Esophagus muscularis mucosa (tissue), 4 donors: ENCODE measurements around the gene ZBP1. TPM values are rescaled to one million over a fixed set of nuclear protein-coding genes. Genes with fewer than 3 reads are reported as not detected.

Experiments used
- DNase-seq: peaks from one replicate; pipeline ENCODE4 v3.0.0-alpha.2; 2017; ENCODE audit errors: extremely low spot score
- H3K27ac ChIP-seq, 4 donors: fragments of 200-600 bp; sonication (generic); replicated peaks in 1 of 4; 1 replicate in 3 of 4; 2 replicates in 1 of 4; pipeline ENCODE4 v1.5.1; 2016 to 2019; ENCODE audit warnings: mild to moderate bottlenecking in 1 of 4
- H3K27me3 ChIP-seq, 4 donors: fragments of 200-600 bp; sonication (generic); one replicate each; pipeline versions ENCODE4 v1.5.1 to v1.6.0; 2016 to 2019
- H3K36me3 ChIP-seq, 4 donors: fragments of 200-600 bp; sonication (generic); one replicate each; pipeline ENCODE4 v1.5.1; 2016 to 2019
- H3K4me1 ChIP-seq, 4 donors: fragments of 200-600 bp; sonication (generic); one replicate each; pipeline ENCODE4 v1.5.1; 2016 to 2019
- H3K4me3 ChIP-seq, 4 donors: fragments of 200-600 bp; sonication (generic); 1 replicate in 2 of 4; 2 replicates in 2 of 4; pipeline ENCODE4 v1.5.1; 2016 to 2019; ENCODE audit warnings: mild to moderate bottlenecking in 4 of 4, moderate library complexity in 1 of 4
- H3K9me3 ChIP-seq, 4 donors: fragments of 200-600 bp; sonication (generic); 1 replicate in 3 of 4; 2 replicates in 1 of 4; pipeline ENCODE4 v1.5.1; 2016 to 2019
- EP300 ChIP-seq: sonication (generic); formaldehyde crosslinking; IDR thresholded peaks from one replicate; pipeline ENCODE4 v1.6.1; 2017; ENCODE audit warnings: antibody characterized with exemption
- POLR2A ChIP-seq: fragments of 450-650 bp; IDR thresholded peaks from one replicate; pipeline ENCODE4 v1.6.1; 2017; ENCODE audit warnings: antibody characterized with exemption, moderate library complexity, mild to moderate bottlenecking, low read depth
- POLR2AphosphoS5 ChIP-seq, 2 donors: sonication (generic); formaldehyde crosslinking; IDR thresholded peaks; one replicate each; pipeline ENCODE4 v1.6.1; 2017; ENCODE audit warnings: antibody characterized with exemption in 2 of 2
- WGBS: methylation state at CpG from one replicate; pipeline ENCODE4 v1.1.5; 2018; 5-methylcytosine and 5-hydroxymethylcytosine counted together
- intact Hi-C: fragments of 100-400 bp; cut with DNase I; formaldehyde crosslinking; loops from one replicate; pipeline ENCODE4 v1.15.1; 2023
- total RNA-seq, 4 donors: library from RNA; depleted of rRNA; stranded (reverse); fragments of >200 nt; gene quantifications; one replicate each; pipeline versions ENCODE4 v1.1.0 to v1.2.1, GENCODE V29; 2016
- TF ChIP-seq, protein P1 (sequence below), 3 experiments: fragments of 200-600 bp in 2 of 3; fragments of 450-650 bp in 1 of 3; sonication (generic) in 2 of 3; IDR thresholded peaks; one replicate each; pipeline ENCODE4 v1.5.1; 2017 to 2019; ENCODE audit warnings: antibody characterized with exemption in 3 of 3, mild to moderate bottlenecking in 2 of 3, moderate library complexity in 1 of 3

ZBP1 gene
- total RNA-seq, 4 donors from 2014 or later, result 0.33 to 0.75 TPM; not detected in 2

GRCh38 chr20:57653546-57653900 lies 33.3 kb upstream of the ZBP1 start:
- intact Hi-C loops, result loop anchor here (10.0 kb wide), 1 partner anchor 301 kb away; no protein-coding TSS in a partner anchor
- 75% methylated on average over 4 of the region's 8 CpGs for WGBS
- no peak for TF ChIP-seq POLR2A
- TF ChIP-seq, protein P1, sequence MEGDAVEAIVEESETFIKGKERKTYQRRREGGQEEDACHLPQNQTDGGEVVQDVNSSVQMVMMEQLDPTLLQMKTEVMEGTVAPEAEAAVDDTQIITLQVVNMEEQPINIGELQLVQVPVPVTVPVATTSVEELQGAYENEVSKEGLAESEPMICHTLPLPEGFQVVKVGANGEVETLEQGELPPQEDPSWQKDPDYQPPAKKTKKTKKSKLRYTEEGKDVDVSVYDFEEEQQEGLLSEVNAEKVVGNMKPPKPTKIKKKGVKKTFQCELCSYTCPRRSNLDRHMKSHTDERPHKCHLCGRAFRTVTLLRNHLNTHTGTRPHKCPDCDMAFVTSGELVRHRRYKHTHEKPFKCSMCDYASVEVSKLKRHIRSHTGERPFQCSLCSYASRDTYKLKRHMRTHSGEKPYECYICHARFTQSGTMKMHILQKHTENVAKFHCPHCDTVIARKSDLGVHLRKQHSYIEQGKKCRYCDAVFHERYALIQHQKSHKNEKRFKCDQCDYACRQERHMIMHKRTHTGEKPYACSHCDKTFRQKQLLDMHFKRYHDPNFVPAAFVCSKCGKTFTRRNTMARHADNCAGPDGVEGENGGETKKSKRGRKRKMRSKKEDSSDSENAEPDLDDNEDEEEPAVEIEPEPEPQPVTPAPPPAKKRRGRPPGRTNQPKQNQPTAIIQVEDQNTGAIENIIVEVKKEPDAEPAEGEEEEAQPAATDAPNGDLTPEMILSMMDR (IDR thresholded peaks at IDR 0.05), result no peak
- no peak for TF ChIP-seq POLR2AphosphoS5 (IDR thresholded peaks at IDR 0.05)
- no peak for TF ChIP-seq EP300
- Histone ChIP-seq H3K27me3 (no peaks in the 10 kb centered on the region), H3K4me3 (no peak overlapping the region), H3K27ac (no peak overlapping the region), H3K9me3 (no peaks in the 10 kb centered on the region), H3K36me3 (peaks cover 10 to 66% (median 44%) of the 10 kb centered on the region in 4 donors), H3K4me1 (peaks cover 7 to 24% (median 21%) of the 10 kb centered on the region in 4 donors)
- DNase-seq, result peak; percentile 55

GRCh38 chr20:57652606-57653545 lies 32.6 kb upstream of the ZBP1 start:
- H3K4me1 ChIP-seq, result peaks cover 5 to 18% (median 16%) of the 10 kb centered on the region in 4 donors
- H3K9me3 ChIP-seq, result no peaks in the 10 kb centered on the region
- H3K4me3 ChIP-seq, result no peak overlapping the region
- intact Hi-C loops, result loop anchor here (10.0 kb wide), 1 partner anchor 302 kb away; no protein-coding TSS in a partner anchor
- no peaks in the 10 kb centered on the region for H3K27me3 ChIP-seq
- H3K36me3 ChIP-seq, result peaks cover 10 to 59% (median 38%) of the 10 kb centered on the region in 4 donors
- DNase-seq, result peak; percentile 70
- H3K27ac ChIP-seq, result no peak overlapping the region
- WGBS, result 92% methylated on average over 27 of the region's 28 CpGs
- no peak for TF ChIP-seq POLR2A
- TF ChIP-seq POLR2AphosphoS5 (IDR thresholded peaks at IDR 0.05), result no peak
- TF ChIP-seq, protein P1 (IDR thresholded peaks at IDR 0.05), result no peak
- no peak for TF ChIP-seq EP300

DNA sequence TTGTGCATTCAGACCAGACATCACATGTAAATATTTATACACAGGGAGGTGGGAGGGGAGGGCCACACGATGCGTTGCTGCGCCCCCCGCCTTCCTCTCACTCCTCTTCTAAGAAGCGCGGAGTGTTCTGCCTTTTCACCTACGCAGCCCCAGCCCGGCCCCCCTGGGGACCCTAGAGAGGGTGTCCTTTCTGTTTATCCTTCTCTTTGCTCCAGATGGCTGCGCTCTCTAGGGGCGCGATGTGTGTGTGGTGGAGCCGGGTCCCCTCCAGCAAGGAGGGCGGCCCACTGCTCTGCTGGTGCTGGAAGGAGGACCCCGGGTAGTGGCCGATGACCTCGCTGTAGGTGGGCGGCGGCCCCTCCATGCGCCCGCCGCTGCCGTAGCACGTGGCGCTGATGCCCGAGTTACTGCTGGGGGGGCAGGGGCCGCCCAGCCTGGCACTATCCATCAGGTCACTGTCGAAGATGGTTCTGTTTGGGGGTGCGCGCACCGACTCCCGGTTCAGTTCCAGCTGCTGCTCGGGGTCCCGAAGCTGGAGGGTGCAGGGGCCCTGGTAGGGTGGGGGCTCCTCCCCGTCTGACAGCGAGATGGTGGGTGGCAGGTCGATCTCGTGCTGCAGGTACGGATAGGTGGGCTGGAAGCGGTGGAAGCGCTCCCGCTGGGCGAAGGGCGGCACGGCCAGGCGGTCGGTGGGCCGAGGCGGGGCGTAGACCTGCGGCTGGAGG lies 31.8 kb upstream of the ZBP1 start:
- WGBS, result 91% methylated on average over 36 of the region's 50 CpGs
- Histone ChIP-seq H3K4me1 (peaks cover 0 to 10% (median 8%) of the 10 kb centered on the region in 4 donors), H3K27ac (no peak overlapping the region), H3K27me3 (no peaks in the 10 kb centered on the region), H3K36me3 (peaks cover 10 to 52% (median 36%) of the 10 kb centered on the region in 4 donors), H3K9me3 (no peaks in the 10 kb centered on the region), H3K4me3 (no peak overlapping the region)
- no peak for TF ChIP-seq POLR2AphosphoS5 (IDR thresholded peaks at IDR 0.05)
- TF ChIP-seq EP300, result no peak
- TF ChIP-seq POLR2A, result no peak
- TF ChIP-seq, protein P1 (IDR thresholded peaks at IDR 0.05), result no peak
- peak; percentile 89 for DNase-seq
- intact Hi-C loops, result loop anchor here (10.0 kb wide), 1 partner anchor 303 kb away; no protein-coding TSS in a partner anchor

DNA sequence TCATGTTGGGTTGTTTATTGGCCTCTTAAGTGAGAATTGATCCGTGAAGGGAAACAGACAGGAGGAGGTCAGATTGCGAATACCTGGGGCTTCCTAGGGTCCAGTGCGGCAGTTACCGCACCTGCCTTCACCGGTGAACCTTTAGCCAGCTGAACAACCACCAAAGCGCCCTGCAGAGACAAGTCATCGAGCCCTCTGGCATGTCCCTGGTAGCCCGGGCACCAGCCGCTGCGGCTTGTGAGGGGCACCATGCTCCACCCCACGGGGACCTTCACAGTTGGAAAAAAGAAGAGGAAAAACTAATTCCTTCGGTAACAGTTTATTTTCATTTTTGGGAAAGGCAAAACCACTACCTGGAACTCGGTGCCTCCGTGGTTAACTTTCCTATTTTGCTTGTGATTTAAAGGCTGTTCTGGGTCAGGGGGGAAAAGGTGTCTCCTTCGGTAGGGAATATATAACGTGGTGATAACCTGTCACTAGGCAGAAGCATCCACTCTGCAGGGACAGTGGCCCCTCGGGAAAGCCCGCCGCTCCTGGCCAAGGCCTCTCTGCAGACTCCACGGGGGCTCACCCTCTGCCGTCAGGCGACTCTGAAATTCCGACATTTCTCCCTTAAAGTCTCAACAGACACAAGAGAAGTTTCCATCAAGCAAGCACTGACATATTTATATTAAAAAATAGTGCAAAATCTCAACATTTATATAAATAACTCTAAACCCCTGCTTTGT lies 30.7 kb upstream of the ZBP1 start:
- H3K9me3 ChIP-seq, result no peaks in the 10 kb centered on the region
- H3K27me3 ChIP-seq, result no peaks in the 10 kb centered on the region
- TF ChIP-seq, protein P1 (IDR thresholded peaks at IDR 0.05), result no peak
- TF ChIP-seq POLR2A (no peak), EP300 (no peak), POLR2AphosphoS5 (IDR thresholded peaks at IDR 0.05) (no peak)
- H3K4me3 ChIP-seq, result no peak overlapping the region
- peaks cover 0 to 10% (median 7%) of the 10 kb centered on the region in 4 donors for H3K4me1 ChIP-seq
- intact Hi-C loops, result loop anchor here (10.0 kb wide), 1 partner anchor 304 kb away; no protein-coding TSS in a partner anchor
- H3K36me3 ChIP-seq, result peaks cover 10 to 42% (median 32%) of the 10 kb centered on the region in 4 donors
- 88% methylated on average over 23 of the region's 23 CpGs for WGBS
- no peak overlapping the region for H3K27ac ChIP-seq
- peak; percentile 84 for DNase-seq
